Suprapubic skin (tissue), 4 donors: Measurements from ENCODE around the gene DAPL1. TPM values are rescaled to one million over a fixed set of nuclear protein-coding genes. Genes with fewer than 3 reads are reported as not detected.
A peak's percentile ranks its signal among the peaks of the same experiment; 100 is the strongest.

Source experiments
- DNase-seq, 2 donors: peaks; one replicate each; pipeline ENCODE4 v3.0.0-alpha.2; 2019; ENCODE audit warnings: low spot score in 2 of 2
- H3K27ac ChIP-seq: fragments of 200-600 bp; sonication (generic); one replicate; pipeline ENCODE4 v1.5.1; 2019
- H3K27me3 ChIP-seq: fragments of 200-600 bp; sonication (generic); one replicate; pipeline ENCODE4 v1.5.1; 2019
- H3K36me3 ChIP-seq: fragments of 200-600 bp; sonication (generic); one replicate; pipeline ENCODE4 v1.5.1; 2019
- H3K4me1 ChIP-seq: fragments of 200-600 bp; sonication (generic); one replicate; pipeline ENCODE4 v1.5.1; 2019
- H3K4me3 ChIP-seq: fragments of 200-600 bp; sonication (generic); one replicate; pipeline ENCODE4 v1.5.1; 2019; ENCODE audit warnings: mild to moderate bottlenecking
- H3K9me3 ChIP-seq: fragments of 200-600 bp; sonication (generic); one replicate; pipeline ENCODE4 v1.5.1; 2019
- CTCF ChIP-seq, 2 donors: fragments of 200-600 bp in 1 of 2; fragments of 450-650 bp in 1 of 2; sonication (generic) in 1 of 2; IDR thresholded peaks; one replicate each; pipeline ENCODE4 v1.5.1; 2016 to 2019; ENCODE audit warnings: antibody characterized with exemption in 2 of 2, mild to moderate bottlenecking in 1 of 2, moderate library complexity in 1 of 2
- EP300 ChIP-seq: sonication (generic); formaldehyde crosslinking; IDR thresholded peaks from one replicate; pipeline ENCODE4 v1.6.1; 2017; ENCODE audit warnings: antibody characterized with exemption
- POLR2A ChIP-seq, 2 donors: fragments of 450-650 bp; IDR thresholded peaks; one replicate each; pipeline ENCODE4 v1.6.1; 2017; ENCODE audit warnings: antibody characterized with exemption in 2 of 2, mild to moderate bottlenecking in 2 of 2, moderate library complexity in 2 of 2
- POLR2AphosphoS5 ChIP-seq, 3 donors: sonication (generic); formaldehyde crosslinking; IDR thresholded peaks; one replicate each; pipeline ENCODE4 v1.6.1; 2017; ENCODE audit warnings: antibody characterized with exemption in 3 of 3
- WGBS: methylation state at CpG from one replicate; pipeline ENCODE4 v1.1.5; 2018; 5-methylcytosine and 5-hydroxymethylcytosine counted together
- total RNA-seq, 4 donors: library from RNA; depleted of rRNA; stranded (reverse); fragments of >200 nt; gene quantifications; one replicate each; pipeline ENCODE4 v1.1.0, GENCODE V29; 2016

DAPL1 gene
- 100 to 1,000 TPM; 158 to 307 (median 277) TPM for total RNA-seq

- no peaks in the 10 kb centered on the region for H3K9me3 ChIP-seq
- no peak for DNase-seq
- 22% methylated on average over 9 of the region's 10 CpGs for WGBS
- peak within 1 kb of the TSS; percentile 50 for H3K4me3 ChIP-seq
- peak within 1 kb of the TSS; percentile 83 for H3K27ac ChIP-seq
- H3K4me1 ChIP-seq, result peaks cover 25% of the 10 kb centered on the region
- TF ChIP-seq EP300 (no peak), POLR2AphosphoS5 (IDR thresholded peaks at IDR 0.05) (peak in 1 of 3 donors; percentile 25)
- H3K36me3 ChIP-seq, result no peaks in the 10 kb centered on the region
- H3K27me3 ChIP-seq, result no peaks in the 10 kb centered on the region
These were observed at the start of gene DAPL1 for GRCh38 chr2:158795195-158795924. DAPL1 (plus strand) TSS chr2:158795317; CDS start chr2:158795373, 56 bp downstream.

GRCh38 chr2:158745866-158746382 is 49.2 kb upstream of the DAPL1 start:
- Histone ChIP-seq H3K4me1 (peaks cover 5% of the 10 kb centered on the region), H3K36me3 (no peaks in the 10 kb centered on the region), H3K27me3 (no peaks in the 10 kb centered on the region), H3K9me3 (no peaks in the 10 kb centered on the region), H3K4me3 (no peak overlapping the region), H3K27ac (no peak overlapping the region)
- TF ChIP-seq EP300 (no peak), CTCF (IDR thresholded peaks at IDR 0.05) (no peak), POLR2A (IDR thresholded peaks at IDR 0.05) (no peak), POLR2AphosphoS5 (IDR thresholded peaks at IDR 0.05) (no peak)
- DNase-seq, result no peak
- 42% methylated on average over 7 of the region's 7 CpGs for WGBS

- H3K27ac ChIP-seq, result no peak overlapping the region
- no peaks in the 10 kb centered on the region for H3K9me3 ChIP-seq
- 79% methylated on average over 6 of the region's 6 CpGs for WGBS
- no peaks in the 10 kb centered on the region for H3K36me3 ChIP-seq
- TF ChIP-seq POLR2AphosphoS5 (IDR thresholded peaks at IDR 0.05) (no peak), CTCF (IDR thresholded peaks at IDR 0.05) (no peak), POLR2A (IDR thresholded peaks at IDR 0.05) (no peak), EP300 (no peak)
- no peaks in the 10 kb centered on the region for H3K27me3 ChIP-seq
- peaks cover 5% of the 10 kb centered on the region for H3K4me1 ChIP-seq
- H3K4me3 ChIP-seq, result no peak overlapping the region
- DNase-seq, result no peak
These were observed 48.6 kb upstream of the DAPL1 start for GRCh38 chr2:158746488-158746887.

DNA sequence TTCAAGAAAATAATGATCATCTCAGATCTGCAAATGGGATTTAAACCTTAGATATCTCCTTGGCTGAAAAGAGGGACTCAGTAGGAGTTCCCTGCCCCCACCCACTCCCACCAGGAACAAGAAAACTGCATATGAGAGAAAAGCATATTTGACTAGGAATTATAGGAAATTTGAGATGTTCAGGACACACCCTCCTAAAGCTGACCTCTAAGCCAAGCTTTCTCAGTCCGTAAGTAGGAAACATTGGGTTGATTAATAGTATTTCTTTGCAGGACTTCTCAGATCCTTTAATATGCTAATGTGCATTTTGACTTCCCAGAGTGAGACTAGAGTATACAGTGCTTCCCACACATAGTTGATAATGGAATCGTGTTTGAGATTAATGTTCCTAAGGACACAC is 47.8 kb upstream of the DAPL1 start:
- H3K4me3 ChIP-seq, result no peak overlapping the region
- TF ChIP-seq EP300 (no peak), POLR2AphosphoS5 (IDR thresholded peaks at IDR 0.05) (no peak), CTCF (IDR thresholded peaks at IDR 0.05) (no peak), POLR2A (IDR thresholded peaks at IDR 0.05) (no peak)
- 70% methylated on average over 2 of the region's 2 CpGs for WGBS
- H3K27ac ChIP-seq, result no peak overlapping the region
- H3K9me3 ChIP-seq, result no peaks in the 10 kb centered on the region
- H3K4me1 ChIP-seq, result peaks cover 5% of the 10 kb centered on the region
- no peak for DNase-seq
- H3K36me3 ChIP-seq, result no peaks in the 10 kb centered on the region
- no peaks in the 10 kb centered on the region for H3K27me3 ChIP-seq

DNA sequence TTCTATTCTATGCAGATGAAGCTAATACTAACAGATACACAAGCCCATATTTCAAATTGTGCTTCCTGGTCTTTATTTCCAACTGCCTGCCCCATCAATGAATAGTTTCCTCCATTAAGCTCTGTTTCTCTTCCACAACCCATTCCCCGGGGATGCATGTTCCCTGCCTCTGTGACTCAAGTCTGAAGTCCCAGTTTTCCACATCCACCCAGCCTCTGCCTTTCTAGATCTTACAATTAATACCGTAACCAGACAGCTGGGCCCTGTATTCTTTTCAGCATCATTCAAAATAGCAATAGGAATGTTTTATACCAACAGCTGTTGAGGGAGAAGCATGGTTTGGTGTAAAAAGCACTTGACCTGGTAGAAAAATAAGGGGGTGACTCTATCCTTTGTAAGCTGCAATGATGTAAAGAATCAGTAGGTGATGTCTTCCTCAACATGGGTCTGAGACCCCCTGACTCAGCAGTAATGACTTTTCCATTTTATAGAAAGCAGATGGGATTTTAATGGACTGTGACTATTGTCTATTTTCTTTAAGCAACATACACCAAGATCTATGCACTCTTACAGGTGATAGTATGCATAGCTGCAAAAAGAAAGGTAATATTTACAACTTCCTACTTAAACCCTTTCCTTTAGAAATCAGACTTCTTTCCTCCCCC is 46.1 kb upstream of the DAPL1 start:
- Histone ChIP-seq H3K4me1 (peaks cover 9% of the 10 kb centered on the region), H3K4me3 (no peak overlapping the region), H3K27me3 (no peaks in the 10 kb centered on the region), H3K9me3 (no peaks in the 10 kb centered on the region), H3K27ac (no peak overlapping the region), H3K36me3 (no peaks in the 10 kb centered on the region)
- no peak for DNase-seq
- WGBS, result 73% methylated on average over 2 of the region's 2 CpGs
- no peak for TF ChIP-seq EP300
- TF ChIP-seq POLR2AphosphoS5 (IDR thresholded peaks at IDR 0.05), result no peak
- TF ChIP-seq POLR2A (IDR thresholded peaks at IDR 0.05), result no peak
- no peak for TF ChIP-seq CTCF (IDR thresholded peaks at IDR 0.05)
